Keratinocyte (primary cell): ENCODE results near the gene ANKFN1. TPM values are rescaled to one million over a fixed set of nuclear protein-coding genes. Genes with fewer than 3 reads are reported as not detected.

Experiments used
- DNase-seq: peaks from one replicate; pipeline ENCODE4 v3.0.0-alpha.2; 2011; ENCODE audit warnings: low read depth, missing footprints, low spot score
- FAIRE-seq: peaks from 2 replicates; lab custom pipeline; 2011; peaks lifted over from hg19 to GRCh38; lab: Jason Lieb, UNC
- H2AFZ ChIP-seq: 2 replicates; pipeline ENCODE4 v1.6.0; 2012; ENCODE audit warnings: low read length, control low read depth, inconsistent platforms; ENCODE audit not compliant: control insufficient read depth
- H3K27ac ChIP-seq: 2 replicates; pipeline ENCODE4 v1.5.1; 2011; ENCODE audit warnings: low read length; ENCODE audit not compliant: control insufficient read depth, insufficient read depth
- H3K27me3 ChIP-seq: 3 replicates; pipeline ENCODE4 v1.6.0; 2011; ENCODE audit warnings: low read length; ENCODE audit not compliant: control insufficient read depth, insufficient read depth; ENCODE audit errors: extremely low read depth
- H3K36me3 ChIP-seq, 2 experiments: 2 replicates in 1 of 2; 3 replicates in 1 of 2; pipeline ENCODE4 v1.5.1; 2011; ENCODE audit warnings: low read length in 2 of 2, mild to moderate bottlenecking in 1 of 2; ENCODE audit not compliant: control insufficient read depth in 2 of 2, insufficient read depth in 2 of 2; ENCODE audit errors: extremely low read depth in 1 of 2
- H3K4me1 ChIP-seq: 3 replicates; pipeline ENCODE4 v1.5.1; 2011; ENCODE audit warnings: low read length; ENCODE audit not compliant: control insufficient read depth, insufficient read depth; ENCODE audit errors: extremely low read depth
- H3K4me2 ChIP-seq: 3 replicates; pipeline ENCODE4 v1.6.0; 2011; ENCODE audit warnings: low read depth, low read length; ENCODE audit not compliant: control insufficient read depth, insufficient read depth; ENCODE audit errors: extremely low read depth
- H3K4me3 ChIP-seq, 3 experiments: fragments of 200-600 bp in 1 of 3; sonication (generic) in 1 of 3; 2 replicates in 2 of 3; 3 replicates in 1 of 3; pipeline ENCODE4 v1.5.1; 2011 to 2016; ENCODE audit warnings: low read length in 3 of 3, mild to moderate bottlenecking in 3 of 3, control low read depth in 2 of 3, inconsistent platforms in 1 of 3, low read depth in 1 of 3, mixed read lengths in 1 of 3, mixed run types in 1 of 3, moderate library complexity in 1 of 3; ENCODE audit not compliant: control insufficient read depth in 2 of 3, insufficient read depth in 2 of 3; ENCODE audit errors: extremely low read depth in 1 of 3
- H3K79me2 ChIP-seq: 2 replicates; pipeline ENCODE4 v1.6.0; 2012; ENCODE audit warnings: low read length; ENCODE audit not compliant: control insufficient read depth, insufficient read depth
- H3K9ac ChIP-seq: 3 replicates; pipeline ENCODE4 v1.6.0; 2011; ENCODE audit warnings: low read length; ENCODE audit not compliant: control insufficient read depth, insufficient read depth; ENCODE audit errors: extremely low read depth
- H3K9me1 ChIP-seq: 3 replicates; pipeline ENCODE4 v1.6.0; 2011; ENCODE audit warnings: low read length; ENCODE audit not compliant: control insufficient read depth, insufficient read depth; ENCODE audit errors: extremely low read depth
- H3K9me3 ChIP-seq: 2 replicates; pipeline ENCODE4 v1.5.1; 2012; ENCODE audit warnings: low read depth, low read length; ENCODE audit not compliant: control insufficient read depth
- H4K20me1 ChIP-seq: 3 replicates; pipeline ENCODE4 v1.6.0; 2011; ENCODE audit warnings: low read length; ENCODE audit not compliant: control insufficient read depth, insufficient read depth; ENCODE audit errors: extremely low read depth
- EZH2 ChIP-seq: IDR thresholded peaks from one replicate; pipeline ENCODE4 v1.6.1; 2012; ENCODE audit warnings: inconsistent platforms, mild to moderate bottlenecking, low read length, moderate library complexity
- dilution Hi-C: fragments of 300-500 bp; cut with MboI; formaldehyde crosslinking; loops from one replicate; pipeline ENCODE4 v1.7.0; 2020; ENCODE audit warnings: low sequenced_read_pairs; ENCODE audit not compliant: extremely low pct_ligation_motif_present
- polyA plus RNA-seq, 5 experiments: library from polyadenylated mRNA; depleted of rRNA in 3 of 5; stranded (reverse) in 3 of 5; stranded (forward) in 1 of 5; unstranded in 1 of 5; fragments of >200 nt; gene quantifications; 1 replicate in 1 of 5; 2 replicates in 3 of 5; 3 replicates in 1 of 5; pipeline versions ENCODE4 v1.2.1 to v1.2.3, GENCODE V29; 2011 to 2012; ENCODE audit warnings: missing spikeins in 2 of 5, low read depth in 1 of 5, low replicate concordance in 1 of 5
- TF ChIP-seq, protein P1 (sequence below), 3 experiments: IDR thresholded peaks in 1 of 3; conservative IDR thresholded peaks in 1 of 3; optimal IDR thresholded peaks in 1 of 3; 2 replicates in 2 of 3; 3 replicates in 1 of 3; pipeline versions ENCODE3 to v1.5.1; 2011; ENCODE audit warnings: low read length in 3 of 3, mild to moderate bottlenecking in 3 of 3, moderate library complexity in 2 of 3, control low read depth in 1 of 3, inconsistent platforms in 1 of 3; ENCODE audit not compliant: insufficient read depth in 2 of 3; ENCODE audit errors: extremely low read depth in 1 of 3

Gene ANKFN1
- polyA plus RNA-seq, 1 donor (not counting 4 experiments of a cell fraction or from before 2014, with no cell fraction given), result 0.12 TPM

DNA sequence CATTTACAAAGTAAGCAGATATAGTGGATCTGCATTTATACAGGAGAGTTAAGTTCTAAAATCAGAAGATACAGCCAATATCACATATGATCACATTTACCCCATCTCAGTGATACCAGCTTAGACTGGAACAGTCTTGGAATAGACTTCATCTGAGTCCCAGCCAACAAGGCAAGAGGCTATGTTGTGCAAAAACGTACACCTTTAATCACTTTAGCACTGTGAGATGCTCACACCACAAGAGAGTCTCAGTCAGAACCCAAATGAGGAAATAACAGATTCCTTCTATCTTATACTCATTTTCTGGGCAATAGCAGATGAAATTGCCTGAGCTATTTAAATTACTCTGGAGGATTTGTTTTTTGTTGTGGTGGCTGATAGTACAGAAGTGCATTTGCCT lies 145.6 kb downstream of the ANKFN1 start:
- Histone ChIP-seq H4K20me1 (no peaks in the 10 kb centered on the region), H3K9me3 (no peaks in the 10 kb centered on the region), H3K9ac (no peak overlapping the region), H3K27ac (no peak overlapping the region), H3K79me2 (no peaks in the 10 kb centered on the region), H3K4me1 (no peaks in the 10 kb centered on the region), H3K9me1 (no peaks in the 10 kb centered on the region), H2AFZ (no peak overlapping the region), H3K27me3 (no peaks in the 10 kb centered on the region), H3K4me2 (no peak overlapping the region), H3K36me3 (no peaks in the 10 kb centered on the region), H3K4me3 (no peak overlapping the region)
- no peak for TF ChIP-seq EZH2
- TF ChIP-seq, protein P1, sequence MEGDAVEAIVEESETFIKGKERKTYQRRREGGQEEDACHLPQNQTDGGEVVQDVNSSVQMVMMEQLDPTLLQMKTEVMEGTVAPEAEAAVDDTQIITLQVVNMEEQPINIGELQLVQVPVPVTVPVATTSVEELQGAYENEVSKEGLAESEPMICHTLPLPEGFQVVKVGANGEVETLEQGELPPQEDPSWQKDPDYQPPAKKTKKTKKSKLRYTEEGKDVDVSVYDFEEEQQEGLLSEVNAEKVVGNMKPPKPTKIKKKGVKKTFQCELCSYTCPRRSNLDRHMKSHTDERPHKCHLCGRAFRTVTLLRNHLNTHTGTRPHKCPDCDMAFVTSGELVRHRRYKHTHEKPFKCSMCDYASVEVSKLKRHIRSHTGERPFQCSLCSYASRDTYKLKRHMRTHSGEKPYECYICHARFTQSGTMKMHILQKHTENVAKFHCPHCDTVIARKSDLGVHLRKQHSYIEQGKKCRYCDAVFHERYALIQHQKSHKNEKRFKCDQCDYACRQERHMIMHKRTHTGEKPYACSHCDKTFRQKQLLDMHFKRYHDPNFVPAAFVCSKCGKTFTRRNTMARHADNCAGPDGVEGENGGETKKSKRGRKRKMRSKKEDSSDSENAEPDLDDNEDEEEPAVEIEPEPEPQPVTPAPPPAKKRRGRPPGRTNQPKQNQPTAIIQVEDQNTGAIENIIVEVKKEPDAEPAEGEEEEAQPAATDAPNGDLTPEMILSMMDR (optimal IDR thresholded peaks at IDR 0.05 in 1 of 3, IDR thresholded peaks at IDR 0.05 in 1 of 3, conservative IDR thresholded peaks at IDR 0.05 in 1 of 3; ENCODE audit: extremely low read depth in 1 of 3, insufficient read depth in 2 of 3, low read length in 3 of 3), result no peak
- DNase-seq, result no peak
- dilution Hi-C loops, result no loop called here
- no peak for FAIRE-seq

DNA sequence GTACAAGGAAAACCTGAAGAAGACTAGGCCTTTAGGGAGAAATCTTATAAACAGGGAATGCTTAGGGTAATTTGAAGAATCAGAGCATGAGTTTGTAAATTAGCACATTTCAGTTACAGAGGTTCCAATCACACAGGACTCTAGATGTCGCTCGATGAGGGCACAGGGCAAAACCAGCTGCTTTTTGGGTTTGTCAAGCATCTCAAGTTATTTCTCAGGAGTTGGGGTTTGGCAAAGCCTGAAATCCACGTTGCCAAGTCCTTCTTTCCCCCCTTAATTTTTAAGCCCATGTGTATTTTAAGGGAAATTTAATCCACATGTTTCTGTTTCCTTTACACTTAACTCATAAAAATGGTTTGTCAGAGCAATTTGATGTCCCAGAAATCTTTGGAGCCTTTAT lies 146.9 kb downstream of the ANKFN1 start:
- Histone ChIP-seq H3K79me2 (no peaks in the 10 kb centered on the region), H3K4me2 (no peak overlapping the region), H2AFZ (no peak overlapping the region), H3K9me3 (no peaks in the 10 kb centered on the region), H3K4me1 (no peaks in the 10 kb centered on the region), H3K4me3 (no peak overlapping the region), H3K27ac (no peak overlapping the region), H3K9me1 (no peaks in the 10 kb centered on the region), H3K36me3 (no peaks in the 10 kb centered on the region), H3K27me3 (no peaks in the 10 kb centered on the region), H3K9ac (no peak overlapping the region), H4K20me1 (no peaks in the 10 kb centered on the region)
- DNase-seq (no peak), FAIRE-seq (no peak)
- dilution Hi-C loops, result no loop called here
- no peak for TF ChIP-seq EZH2
- TF ChIP-seq, protein P1 (optimal IDR thresholded peaks at IDR 0.05 in 1 of 3, IDR thresholded peaks at IDR 0.05 in 1 of 3, conservative IDR thresholded peaks at IDR 0.05 in 1 of 3; ENCODE audit: extremely low read depth in 1 of 3, insufficient read depth in 2 of 3, low read length in 3 of 3), result no peak
